H1 (cell line): ENCODE measurements around the gene RHOH. TPM values are rescaled to one million over a fixed set of nuclear protein-coding genes. Genes with fewer than 3 reads are reported as not detected.

Experiments
- CTCF ChIA-PET: fragments of 300-600 bp; sonication (Branson Sonifier 250); formaldehyde crosslinking; loops from one replicate; lab custom pipeline; 2021; ENCODE audit not compliant: partially characterized antibody; lab: Charles Lee
- POLR2A ChIA-PET: fragments of 300-600 bp; sonication (Branson Sonifier 250); formaldehyde crosslinking; loops from one replicate; lab custom pipeline; 2021; ENCODE audit warnings: inconsistent platforms; ENCODE audit not compliant: partially characterized antibody; lab: Charles Lee
- DNase-seq, 2 experiments: peaks; one replicate each; pipeline versions ENCODE4 v3.0.0 to v3.0.0-alpha.2; 2010 to 2022; ENCODE audit warnings: low spot score in 2 of 2, low read depth in 1 of 2, mixed read lengths in 1 of 2
- FAIRE-seq: peaks from 2 replicates; lab custom pipeline; 2011; peaks lifted over from hg19 to GRCh38; lab: Jason Lieb, UNC
- H2AFZ ChIP-seq: 2 replicates; pipeline ENCODE4 v1.8.1; 2012; ENCODE audit warnings: low read length, inconsistent platforms
- H2AK5ac ChIP-seq: 2 replicates; pipeline ENCODE4 v1.6.1; 2013; ENCODE audit warnings: low read depth, low read length
- H2BK120ac ChIP-seq: replicated peaks from 2 replicates; pipeline ENCODE3; 2013; ENCODE audit warnings: low read depth, low read length, inconsistent platforms
- H2BK12ac ChIP-seq: 2 replicates; pipeline ENCODE4 v1.6.1; 2013; ENCODE audit warnings: low read depth, low read length
- H2BK15ac ChIP-seq: 2 replicates; pipeline ENCODE4 v1.6.1; 2013; ENCODE audit warnings: low read length
- H2BK20ac ChIP-seq: 2 replicates; pipeline ENCODE4 v1.6.1; 2013; ENCODE audit warnings: low read length
- H2BK5ac ChIP-seq: 2 replicates; pipeline ENCODE4 v1.6.1; 2013; ENCODE audit warnings: low read depth, low read length
- H3K14ac ChIP-seq: 2 replicates; pipeline ENCODE4 v1.6.1; 2013; ENCODE audit warnings: inconsistent platforms; ENCODE audit not compliant: insufficient read length
- H3K18ac ChIP-seq: 2 replicates; pipeline ENCODE4 v1.6.1; 2013; ENCODE audit warnings: low read length; ENCODE audit errors: extremely low read depth
- H3K23ac ChIP-seq: 2 replicates; pipeline ENCODE4 v1.6.1; 2013; ENCODE audit warnings: inconsistent platforms; ENCODE audit not compliant: insufficient read length
- H3K23me2 ChIP-seq: 2 replicates; pipeline ENCODE4 v1.6.1; 2013; ENCODE audit warnings: low read depth, low read length
- H3K27ac ChIP-seq: 2 replicates; pipeline ENCODE4 v1.6.1; 2011; ENCODE audit warnings: low read depth, low read length, inconsistent platforms
- H3K27me3 ChIP-seq, 4 experiments: replicated peaks in 1 of 4; 1 replicate in 1 of 4; 2 replicates in 3 of 4; pipeline versions ENCODE4 v1.6.1 to v1.8.1; 2011 to 2013; ENCODE audit warnings: low read length in 3 of 4, mild to moderate bottlenecking in 3 of 4, inconsistent platforms in 2 of 4, mixed read lengths in 2 of 4, moderate library complexity in 1 of 4; ENCODE audit not compliant: control insufficient read depth in 3 of 4, insufficient read depth in 3 of 4; ENCODE audit errors: extremely low read depth in 1 of 4
- H3K36me3 ChIP-seq, 4 experiments: 2 replicates each; pipeline versions ENCODE4 v1.6.1 to v1.8.1; 2011 to 2013; ENCODE audit warnings: mild to moderate bottlenecking in 4 of 4, low read length in 3 of 4, moderate library complexity in 2 of 4, control low read depth in 1 of 4, inconsistent platforms in 1 of 4; ENCODE audit not compliant: insufficient read depth in 4 of 4, control insufficient read depth in 2 of 4
- H3K4ac ChIP-seq: replicated peaks from 2 replicates; pipeline ENCODE3; 2013; ENCODE audit warnings: low read length, low read depth, mixed read lengths, inconsistent platforms; ENCODE audit not compliant: insufficient read length
- H3K4me1 ChIP-seq, 4 experiments: replicated peaks in 1 of 4; 1 replicate in 1 of 4; 2 replicates in 3 of 4; pipeline versions ENCODE4 v1.6.1 to v1.8.1; 2011 to 2013; ENCODE audit warnings: low read length in 3 of 4, inconsistent platforms in 2 of 4, mixed read lengths in 1 of 4; ENCODE audit not compliant: insufficient read depth in 4 of 4, control insufficient read depth in 3 of 4
- H3K4me2 ChIP-seq, 2 experiments: 2 replicates each; pipeline versions ENCODE4 v1.6.1 to v1.8.1; 2011 to 2013; ENCODE audit warnings: low read depth in 2 of 2, low read length in 2 of 2, control low read depth in 1 of 2, inconsistent platforms in 1 of 2, mild to moderate bottlenecking in 1 of 2; ENCODE audit not compliant: insufficient read depth in 1 of 2
- H3K4me3 ChIP-seq, 4 experiments: fragments of 200-600, 300-600 bp in 1 of 4; sonication (generic), shearing (Covaris generic), sonication (Bioruptor Twin) in 1 of 4; 2 replicates each; pipeline versions ENCODE4 v1.5.1 to v1.8.1; 2011 to 2016; ENCODE audit warnings: low read length in 4 of 4, low read depth in 3 of 4, control low read depth in 2 of 4, inconsistent platforms in 2 of 4, mild to moderate bottlenecking in 2 of 4, mixed read lengths in 1 of 4, moderate library complexity in 1 of 4; ENCODE audit not compliant: insufficient read depth in 2 of 4; ENCODE audit errors: extremely low read depth in 1 of 4
- H3K56ac ChIP-seq: replicated peaks from 2 replicates; pipeline ENCODE3; 2013; ENCODE audit warnings: low read depth, mild to moderate bottlenecking, mixed read lengths, low read length, inconsistent platforms; ENCODE audit not compliant: insufficient read length
- H3K79me1 ChIP-seq: 2 replicates; pipeline ENCODE4 v1.6.1; 2013; ENCODE audit warnings: low read depth, low read length, control low read depth
- H3K79me2 ChIP-seq, 2 experiments: 2 replicates each; pipeline versions ENCODE4 v1.6.1 to v1.8.1; 2012 to 2013; ENCODE audit warnings: low read length in 2 of 2, mild to moderate bottlenecking in 2 of 2, inconsistent platforms in 1 of 2; ENCODE audit not compliant: insufficient read depth in 2 of 2, control insufficient read depth in 1 of 2
- H3K9ac ChIP-seq, 4 experiments: replicated peaks in 1 of 4; 1 replicate in 1 of 4; 2 replicates in 3 of 4; pipeline versions ENCODE4 v1.6.1 to v1.8.1; 2011 to 2013; ENCODE audit warnings: low read depth in 3 of 4, low read length in 3 of 4, control low read depth in 2 of 4, mild to moderate bottlenecking in 2 of 4, moderate library complexity in 2 of 4, inconsistent platforms in 1 of 4; ENCODE audit errors: extremely low read depth in 1 of 4
- H3K9me3 ChIP-seq, 2 experiments: 2 replicates each; pipeline versions ENCODE4 v1.6.1 to v1.8.1; 2012 to 2013; ENCODE audit warnings: mild to moderate bottlenecking in 2 of 2, moderate library complexity in 2 of 2, control low read depth in 1 of 2, inconsistent platforms in 1 of 2, low read depth in 1 of 2, low read length in 1 of 2, mixed read lengths in 1 of 2; ENCODE audit not compliant: insufficient read depth in 2 of 2
- H4K20me1 ChIP-seq, 2 experiments: replicated peaks in 1 of 2; 2 replicates each; pipeline versions ENCODE3 to v1.8.1; 2011 to 2013; ENCODE audit warnings: inconsistent platforms in 2 of 2, low read length in 2 of 2, mild to moderate bottlenecking in 1 of 2; ENCODE audit not compliant: insufficient read depth in 2 of 2, control insufficient read depth in 1 of 2
- H4K5ac ChIP-seq: 2 replicates; pipeline ENCODE4 v1.6.1; 2013; ENCODE audit warnings: low read length, low read depth, mixed read lengths, inconsistent platforms; ENCODE audit not compliant: insufficient read length
- H4K8ac ChIP-seq: 2 replicates; pipeline ENCODE4 v1.8.0; 2013; ENCODE audit warnings: mild to moderate bottlenecking, moderate library complexity, low read length, inconsistent platforms; ENCODE audit not compliant: insufficient read depth; ENCODE audit errors: extremely low read depth
- H4K91ac ChIP-seq: replicated peaks from 2 replicates; pipeline ENCODE3; 2013; ENCODE audit warnings: low read length, mixed read lengths, inconsistent platforms; ENCODE audit not compliant: insufficient read length
- BRCA1 ChIP-seq: IDR thresholded peaks from 2 replicates; pipeline ENCODE4 v1.6.1; 2012; ENCODE audit warnings: low read depth, low read length, improper control_type of control experiment
- GTF2F1 ChIP-seq: IDR thresholded peaks from 2 replicates; pipeline ENCODE4 v1.6.1; 2012; ENCODE audit warnings: low read depth, low read length, improper control_type of control experiment, borderline replicate concordance
- JUND ChIP-seq: IDR thresholded peaks from 2 replicates; pipeline ENCODE4 v1.6.1; 2011; ENCODE audit warnings: mild to moderate bottlenecking, improper control_type of control experiment, low read length
- NANOG ChIP-seq: IDR thresholded peaks from 2 replicates; pipeline ENCODE4 v1.6.1; 2011; ENCODE audit warnings: low read length, low read depth, mild to moderate bottlenecking, inconsistent platforms; ENCODE audit not compliant: insufficient read depth, poor library complexity, severe bottlenecking
- POLR2A ChIP-seq, 2 experiments: IDR thresholded peaks; 1 replicate in 1 of 2; 2 replicates in 1 of 2; pipeline ENCODE4 v1.6.1; 2011; ENCODE audit warnings: low read depth in 2 of 2, low read length in 2 of 2, mild to moderate bottlenecking in 2 of 2; ENCODE audit errors: control extremely low read depth in 1 of 2
- POLR2AphosphoS5 ChIP-seq: IDR thresholded peaks from 2 replicates; pipeline ENCODE4 v1.6.1; 2011; ENCODE audit warnings: low read depth, low read length
- RAD21 ChIP-seq, 2 experiments: IDR thresholded peaks in 1 of 2; conservative IDR thresholded peaks in 1 of 2; 2 replicates each; pipeline ENCODE4 v1.6.1; 2011; ENCODE audit warnings: low read depth in 2 of 2, low read length in 2 of 2, improper control_type of control experiment in 1 of 2, inconsistent platforms in 1 of 2, mild to moderate bottlenecking in 1 of 2, moderate library complexity in 1 of 2
- RFX5 ChIP-seq: IDR thresholded peaks from 2 replicates; pipeline ENCODE4 v1.6.1; 2011; ENCODE audit warnings: low read depth, low read length, improper control_type of control experiment, borderline replicate concordance
- RXRA ChIP-seq: IDR thresholded peaks from 2 replicates; pipeline ENCODE4 v1.6.1; 2011; ENCODE audit warnings: low read depth, mild to moderate bottlenecking, low read length, moderate library complexity; ENCODE audit not compliant: insufficient read depth
- SAP30 ChIP-seq: fragments of 300-600 bp; sonication (generic); IDR thresholded peaks from 2 replicates; pipeline ENCODE4 v1.7.1; 2012; ENCODE audit warnings: low read length, moderate library complexity, mild to moderate bottlenecking, inconsistent platforms; ENCODE audit not compliant: insufficient read depth, insufficient replicate concordance
- SP2 ChIP-seq: IDR thresholded peaks from 2 replicates; pipeline ENCODE4 v1.6.1; 2012; ENCODE audit warnings: mild to moderate bottlenecking, low read length, inconsistent platforms
- TAF1 ChIP-seq: IDR thresholded peaks from 2 replicates; pipeline ENCODE4 v1.6.1; 2011; ENCODE audit warnings: mild to moderate bottlenecking, low read depth, low read length
- TAF7 ChIP-seq: optimal IDR thresholded peaks from 2 replicates; pipeline ENCODE3; 2011; ENCODE audit warnings: low read depth, mild to moderate bottlenecking, inconsistent platforms, low read length, moderate library complexity, borderline replicate concordance
- TBP ChIP-seq: IDR thresholded peaks from 2 replicates; pipeline ENCODE4 v1.6.1; 2011; ENCODE audit warnings: low read depth, low read length, improper control_type of control experiment
- TEAD4 ChIP-seq: IDR thresholded peaks from 2 replicates; pipeline ENCODE4 v1.6.1; 2012; ENCODE audit warnings: low read depth, low read length, inconsistent platforms, mixed read lengths
- ZNF274 ChIP-seq: IDR thresholded peaks from 2 replicates; pipeline ENCODE4 v1.7.0; 2012; ENCODE audit warnings: low read length, borderline replicate concordance; ENCODE audit errors: extremely low read depth
- polyA plus RNA-seq, 7 experiments: library from polyadenylated mRNA; depleted of rRNA in 3 of 7; stranded (reverse) in 5 of 7; unstranded in 2 of 7; fragments of >200 nt in 5 of 7; fragments of 200-250 nt in 2 of 7; gene quantifications; 1 replicate in 5 of 7; 2 replicates in 1 of 7; 4 replicates in 1 of 7; pipeline versions ENCODE4 v1.2.1 to v1.2.3, GENCODE V29; 2011 to 2013; ENCODE audit warnings: missing spikeins in 2 of 7, mixed read lengths in 2 of 7
- total RNA-seq: library from RNA; stranded (reverse); fragmentation: NEBNext Ultra II Directional; extraction: Animal tissue kit (Norgen Biotek cat#: 25700); gene quantifications from 2 replicates; pipeline ENCODE4 v1.2.1, GENCODE V29; 2021

RHOH gene
- total and polyA plus RNA-seq, 2 of the 8 experiments (the other 6 are each of a cell fraction or from before 2014, with no cell fraction given): 5.9 to 6.9 TPM

- Histone ChIP-seq H4K5ac (no peak overlapping the region), H4K20me1 (no peaks in the 10 kb centered on the region), H3K27ac (no peak overlapping the region), H3K23me2 (no peaks in the 10 kb centered on the region), H3K9ac (no peak overlapping the region), H3K23ac (no peak overlapping the region), H4K91ac (no peak overlapping the region), H3K9me3 (no peaks in the 10 kb centered on the region), H2BK5ac (no peak overlapping the region), H2AFZ (no peak overlapping the region), H3K79me1 (no peaks in the 10 kb centered on the region), H3K18ac (no peak overlapping the region), H3K4ac (no peak overlapping the region), H2BK120ac (no peak overlapping the region), H3K4me3 (no peak overlapping the region), H3K4me2 (no peak overlapping the region), H2BK12ac (no peak overlapping the region), H3K27me3 (no peaks in the 10 kb centered on the region), H3K14ac (no peak overlapping the region), H2AK5ac (no peak overlapping the region), H2BK15ac (no peak overlapping the region), H3K4me1 (no peaks in the 10 kb centered on the region), H3K36me3 (no peaks in the 10 kb centered on the region), H3K79me2 (no peaks in the 10 kb centered on the region), H2BK20ac (no peak overlapping the region), H3K56ac (no peak overlapping the region), H4K8ac (no peak overlapping the region)
- FAIRE-seq (no peak), DNase-seq (no peak)
- ChIA-PET POLR2A (interaction anchor here (0.7 kb wide), 2 partner anchors 16 to 235 kb away, joined by 3 to 4 read pairs; no protein-coding TSS in a partner anchor), CTCF (interaction anchor here (0.7 to 1.0 kb wide), 2 partner anchors 41 to 140 kb away, joined by 4 read pairs; no protein-coding TSS in a partner anchor)
- TF ChIP-seq TEAD4 (no peak), TAF7 (no peak), NANOG (no peak), TBP (no peak), SAP30 (no peak), RFX5 (no peak), TAF1 (no peak), RXRA (no peak), POLR2AphosphoS5 (no peak), POLR2A (IDR thresholded peaks at IDR 0.05; ENCODE audit: control extremely low read depth in 1 of 2, low read depth in 2 of 2, low read length in 2 of 2) (no peak), ZNF274 (no peak), BRCA1 (no peak), RAD21 (IDR thresholded peaks at IDR 0.05 in 1 of 2, conservative IDR thresholded peaks at IDR 0.05 in 1 of 2; ENCODE audit: low read depth in 2 of 2, low read length in 2 of 2) (no peak), GTF2F1 (no peak), JUND (no peak), SP2 (no peak)
Measured at GRCh38 chr4:40170588-40170987, 26.2 kb upstream of the RHOH start.
